Thymus (tissue), 14 donors: Measurements from ENCODE around the gene UST. TPM values are rescaled to one million over a fixed set of nuclear protein-coding genes. Genes with fewer than 3 reads are reported as not detected.
A peak's percentile ranks its signal among the peaks of the same experiment; 100 is the strongest.

Experiments used
- DNase-seq, 9 donors: peaks; one replicate each; pipeline ENCODE4 v3.0.0-alpha.2; 2013; ENCODE audit warnings: low spot score in 9 of 9, low read depth in 6 of 9, missing footprints in 1 of 9
- H3K27ac ChIP-seq, 2 donors: one replicate each; pipeline ENCODE4 v1.5.1; 2013; ENCODE audit warnings: control low read depth in 1 of 2, low read depth in 1 of 2, low read length in 1 of 2, mild to moderate bottlenecking in 1 of 2, moderate library complexity in 1 of 2
- H3K27me3 ChIP-seq, 2 donors: one replicate each; pipeline ENCODE4 v1.5.1; 2013; ENCODE audit warnings: low read length in 1 of 2; ENCODE audit not compliant: control insufficient read depth in 2 of 2, insufficient read depth in 1 of 2
- H3K36me3 ChIP-seq, 2 donors: one replicate each; pipeline ENCODE4 v1.5.1; 2013; ENCODE audit warnings: low read length in 1 of 2, mild to moderate bottlenecking in 1 of 2, moderate library complexity in 1 of 2; ENCODE audit not compliant: control insufficient read depth in 2 of 2, insufficient read depth in 2 of 2
- H3K4me1 ChIP-seq, 2 donors: one replicate each; pipeline ENCODE4 v1.5.1; 2013; ENCODE audit warnings: low read length in 2 of 2; ENCODE audit not compliant: control insufficient read depth in 2 of 2, insufficient read depth in 2 of 2
- H3K4me3 ChIP-seq, 2 donors: one replicate each; pipeline ENCODE4 v1.5.1; 2013; ENCODE audit warnings: low read length in 2 of 2, control low read depth in 1 of 2, mild to moderate bottlenecking in 1 of 2
- H3K9me3 ChIP-seq, 2 donors: one replicate each; pipeline ENCODE4 v1.5.1; 2013; ENCODE audit warnings: low read length in 1 of 2, mild to moderate bottlenecking in 1 of 2; ENCODE audit not compliant: control insufficient read depth in 2 of 2, insufficient read depth in 1 of 2
- WGBS: extraction: QIAGEN DNeasy Blood & Tissue Kit; methylation state at CpG from one replicate; pipeline ENCODE4 v1.1.7; 2013; 5-methylcytosine and 5-hydroxymethylcytosine counted together
- long read RNA-seq, 10 donors: transcript quantifications; one replicate each; lab custom pipeline, GENCODE V29; 2026
- polyA plus RNA-seq: library from polyadenylated mRNA; stranded (reverse); fragments of 200-250 nt; gene quantifications from one replicate; pipeline ENCODE4 v1.2.3, GENCODE V29; 2013
- total RNA-seq: library from RNA; stranded (reverse); fragments of 120-200 nt; gene quantifications from one replicate; pipeline ENCODE4 v1.2.4, GENCODE V29; 2013
- donor health status: healthy.

UST gene
- 8.0 TPM for total RNA-seq
- polyA plus RNA-seq, result 6.3 TPM
- long read RNA-seq, donor 1, result 0 reads
- long read RNA-seq, donor 2, result 0 reads
- long read RNA-seq, donor 3, full-length matches to known transcripts, result 1 of 1 reads
- long read RNA-seq, donor 3, partial matches to known transcripts, result 0 of 1 reads
- long read RNA-seq, donor 3, other reads (novel, unspliced or antisense), result 0 of 1 reads
- long read RNA-seq, donor 4, result 0 reads
- long read RNA-seq, donor 5, full-length matches to known transcripts, result 1 of 1 reads
- long read RNA-seq, donor 5, partial matches to known transcripts, result 0 of 1 reads
- long read RNA-seq, donor 5, other reads (novel, unspliced or antisense), result 0 of 1 reads
- long read RNA-seq, donor 6, result 0 reads
- long read RNA-seq, donor 7, result 0 reads
- long read RNA-seq, donor 8, full-length matches to known transcripts, result 2 of 2 reads
- long read RNA-seq, donor 8, partial matches to known transcripts, result 0 of 2 reads
- long read RNA-seq, donor 8, other reads (novel, unspliced or antisense), result 0 of 2 reads
- long read RNA-seq, donor 9, full-length matches to known transcripts, result 2 of 2 reads
- long read RNA-seq, donor 9, partial matches to known transcripts, result 0 of 2 reads
- long read RNA-seq, donor 9, other reads (novel, unspliced or antisense), result 0 of 2 reads
- long read RNA-seq, donor 10, result 0 reads

- H3K36me3 ChIP-seq, result no peaks in the 10 kb centered on the region
- peak in 7 of 9 donors; percentile 39 to 84 (median 59) for DNase-seq
- peak within 1 kb of the TSS; percentile 58 to 77 for H3K27ac ChIP-seq
- H3K27me3 ChIP-seq, result peaks cover 0 to 35% of the 10 kb centered on the region in 2 donors
- under 1% methylated on average over 50 of the region's 50 CpGs for WGBS
- peak within 1 kb of the TSS; percentile 48 to 65 for H3K4me3 ChIP-seq
- peaks cover 10 to 17% of the 10 kb centered on the region in 2 donors for H3K4me1 ChIP-seq
- no peaks in the 10 kb centered on the region for H3K9me3 ChIP-seq
Observed at GRCh38 chr6:148746363-148747144, at the start of gene UST. Gene UST, plus strand, starts transcription at chr6:148747030. Its CDS starts 401 bp downstream, at chr6:148747431.

- Histone ChIP-seq H3K27ac (no peak overlapping the region), H3K9me3 (no peaks in the 10 kb centered on the region), H3K4me1 (peaks cover 0 to 18% of the 10 kb centered on the region in 2 donors), H3K27me3 (no peaks in the 10 kb centered on the region), H3K36me3 (no peaks in the 10 kb centered on the region), H3K4me3 (no peak overlapping the region)
- 98% methylated on average over 26 of the region's 26 CpGs for WGBS
- no peak for DNase-seq
Observed at GRCh38 chr6:148697895-148698440, 48.9 kb upstream of the UST start.

- Histone ChIP-seq H3K36me3 (no peaks in the 10 kb centered on the region), H3K27ac (no peak overlapping the region), H3K4me1 (peaks cover 0 to 18% of the 10 kb centered on the region in 2 donors), H3K27me3 (no peaks in the 10 kb centered on the region), H3K9me3 (no peaks in the 10 kb centered on the region), H3K4me3 (no peak overlapping the region)
- WGBS, result 94% methylated on average over 27 of the region's 27 CpGs
- no peak for DNase-seq
Observed at GRCh38 chr6:148698671-148699180, 48.1 kb upstream of the UST start.

- H3K27ac ChIP-seq, result peak overlapping the region in 1 of 2 donors; percentile 76
- DNase-seq, result no peak
Observed at GRCh38 chr6:148700047-148700715, 46.6 kb upstream of the UST start.

GRCh38 chr6:148700741-148701311 lies 46.0 kb upstream of the UST start:
- H3K27me3 ChIP-seq, result no peaks in the 10 kb centered on the region
- peaks cover 0 to 11% of the 10 kb centered on the region in 2 donors for H3K4me1 ChIP-seq
- H3K9me3 ChIP-seq, result no peaks in the 10 kb centered on the region
- WGBS, result 20% methylated on average over 8 of the region's 8 CpGs
- no peaks in the 10 kb centered on the region for H3K36me3 ChIP-seq
- peak; percentile 4 to 68 (median 28) for DNase-seq
- peak overlapping the region in 1 of 2 donors; percentile 76 for H3K27ac ChIP-seq
- peak overlapping the region; percentile 18 to 33 for H3K4me3 ChIP-seq

More at GRCh38 chr6:148700047-148700715, 46.6 kb upstream of the UST start:
- Histone ChIP-seq H3K27me3 (no peaks in the 10 kb centered on the region), H3K36me3 (no peaks in the 10 kb centered on the region), H3K9me3 (no peaks in the 10 kb centered on the region), H3K4me3 (peak overlapping the region; percentile 18 to 33), H3K4me1 (peaks cover 0 to 11% of the 10 kb centered on the region in 2 donors)
- 74% methylated on average over 2 of the region's 2 CpGs for WGBS

- Histone ChIP-seq H3K4me3 (no peak overlapping the region), H3K27ac (peak overlapping the region in 1 of 2 donors; percentile 76), H3K27me3 (no peaks in the 10 kb centered on the region), H3K4me1 (peaks cover 0 to 11% of the 10 kb centered on the region in 2 donors), H3K9me3 (no peaks in the 10 kb centered on the region), H3K36me3 (no peaks in the 10 kb centered on the region)
- WGBS, result 93% methylated on average over 3 of the region's 3 CpGs
- no peak for DNase-seq
Observed at GRCh38 chr6:148701375-148701774, 45.5 kb upstream of the UST start.

- Histone ChIP-seq H3K27ac (no peak overlapping the region), H3K27me3 (no peaks in the 10 kb centered on the region), H3K4me3 (no peak overlapping the region), H3K36me3 (no peaks in the 10 kb centered on the region), H3K4me1 (peaks cover 0 to 11% of the 10 kb centered on the region in 2 donors), H3K9me3 (no peaks in the 10 kb centered on the region)
- no peak for DNase-seq
- 97% methylated on average over 2 of the region's 2 CpGs for WGBS
Observed at GRCh38 chr6:148703900-148704299, 42.9 kb upstream of the UST start.
